Astrocyte (in vitro differentiated cells and primary cell): ENCODE measurements around the gene LRRC7.

Source experiments
- CTCF ChIP-seq: IDR thresholded peaks from 2 replicates; pipeline ENCODE4 v1.5.1; 2011; ENCODE audit warnings: low read depth, mild to moderate bottlenecking, inconsistent platforms, low read length, moderate library complexity; ENCODE audit not compliant: insufficient read depth
- EZH2 ChIP-seq: IDR thresholded peaks from 2 replicates; pipeline ENCODE4 v1.6.1; 2012; ENCODE audit warnings: mild to moderate bottlenecking, low read length, inconsistent platforms; ENCODE audit not compliant: insufficient read depth

- TF ChIP-seq EZH2 (no peak), CTCF (no peak)
Measured at GRCh38 chr1:70008660-70009059, 440.9 kb downstream of the LRRC7 start.
